ENCODE data around the gene EXD3.

The EXD3 gene

DNA sequence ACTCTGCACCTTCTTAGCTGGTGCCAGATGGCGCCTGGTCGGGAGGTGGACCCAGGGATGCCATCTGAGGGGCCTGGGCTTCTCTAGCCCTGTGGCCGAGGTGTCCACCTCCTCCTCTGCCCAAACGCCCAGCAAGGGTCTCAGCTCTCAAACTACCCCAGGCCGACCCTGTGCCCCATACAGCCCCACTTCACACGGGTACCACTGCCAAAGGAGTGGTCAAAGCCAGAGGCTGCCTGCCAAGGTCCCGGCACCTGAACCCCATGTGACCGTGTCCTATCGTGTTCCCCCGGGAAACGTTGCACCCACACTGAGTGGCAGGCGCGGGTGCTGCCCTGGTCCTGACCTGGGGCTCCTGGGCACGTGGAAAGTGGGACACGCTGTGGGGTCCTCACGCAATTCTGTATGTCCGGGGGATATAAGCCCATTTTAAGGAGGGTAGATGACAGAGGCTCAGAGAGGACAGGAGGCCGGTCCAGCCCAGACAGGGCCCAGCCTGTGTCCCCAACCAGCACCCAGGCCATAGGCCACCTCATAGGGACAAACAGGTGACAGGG lies 16.3 kb upstream of the EXD3 start:
- H3K9me3 ChIP-seq (ENCODE audit: low read length): no peaks in the 10 kb centered on the region
- H3K4me3 ChIP-seq (ENCODE audit: low read depth in 1 of 2, low read length in 2 of 2): no peak overlapping the region
- H3K4me1 ChIP-seq (ENCODE audit: insufficient read depth, low read length): no peaks in the 10 kb centered on the region
- H3K36me3 ChIP-seq (ENCODE audit: insufficient read depth, low read length): no peaks in the 10 kb centered on the region
- H3K27me3 ChIP-seq (ENCODE audit: control insufficient read depth in 1 of 2, insufficient read depth in 2 of 2, low read length in 2 of 2): peaks cover 0 to 29% of the 10 kb centered on the region in 2 donors
- no peak overlapping the region for H3K9ac ChIP-seq (ENCODE audit: low read length)
- no peak overlapping the region for H3K27ac ChIP-seq (ENCODE audit: low read depth, low read length)

DNA sequence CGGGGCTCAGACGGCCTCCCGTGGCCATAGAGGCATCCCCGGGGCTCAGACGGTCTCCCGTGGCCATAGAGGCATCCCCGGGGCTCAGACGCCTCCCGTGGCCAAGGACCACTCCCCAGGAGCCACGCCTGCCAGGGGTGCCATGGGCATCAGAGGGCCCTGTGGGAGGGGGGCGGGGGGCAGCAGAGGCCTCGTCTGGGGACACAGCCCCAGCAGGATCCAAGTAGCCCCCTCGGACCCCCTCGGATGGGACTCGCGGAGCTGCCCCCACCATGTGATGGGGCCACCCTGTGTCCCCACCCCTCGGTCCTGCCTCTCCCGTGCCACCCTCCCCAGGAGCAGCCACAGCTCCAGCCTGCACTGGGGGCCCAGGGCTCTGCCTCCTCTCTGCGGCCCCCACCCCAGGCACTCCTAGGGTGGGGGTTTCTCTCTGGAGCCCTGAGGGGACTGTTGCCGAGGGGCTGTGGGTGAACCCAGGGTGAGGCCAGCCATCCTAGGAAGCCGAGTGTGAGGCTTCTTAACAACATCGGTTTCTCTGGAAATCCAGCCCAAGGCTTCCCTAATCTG lies 15.7 kb upstream of the EXD3 start:
- Histone ChIP-seq H3K9ac (ENCODE audit: low read length) (no peak overlapping the region), H3K36me3 (ENCODE audit: insufficient read depth, low read length) (no peaks in the 10 kb centered on the region), H3K27me3 (ENCODE audit: control insufficient read depth in 1 of 2, insufficient read depth in 2 of 2, low read length in 2 of 2) (peaks cover 0 to 26% of the 10 kb centered on the region in 2 donors), H3K27ac (ENCODE audit: low read depth, low read length) (no peak overlapping the region), H3K4me3 (ENCODE audit: low read depth in 1 of 2, low read length in 2 of 2) (no peak overlapping the region), H3K9me3 (ENCODE audit: low read length) (no peaks in the 10 kb centered on the region), H3K4me1 (ENCODE audit: insufficient read depth, low read length) (no peaks in the 10 kb centered on the region)

DNA sequence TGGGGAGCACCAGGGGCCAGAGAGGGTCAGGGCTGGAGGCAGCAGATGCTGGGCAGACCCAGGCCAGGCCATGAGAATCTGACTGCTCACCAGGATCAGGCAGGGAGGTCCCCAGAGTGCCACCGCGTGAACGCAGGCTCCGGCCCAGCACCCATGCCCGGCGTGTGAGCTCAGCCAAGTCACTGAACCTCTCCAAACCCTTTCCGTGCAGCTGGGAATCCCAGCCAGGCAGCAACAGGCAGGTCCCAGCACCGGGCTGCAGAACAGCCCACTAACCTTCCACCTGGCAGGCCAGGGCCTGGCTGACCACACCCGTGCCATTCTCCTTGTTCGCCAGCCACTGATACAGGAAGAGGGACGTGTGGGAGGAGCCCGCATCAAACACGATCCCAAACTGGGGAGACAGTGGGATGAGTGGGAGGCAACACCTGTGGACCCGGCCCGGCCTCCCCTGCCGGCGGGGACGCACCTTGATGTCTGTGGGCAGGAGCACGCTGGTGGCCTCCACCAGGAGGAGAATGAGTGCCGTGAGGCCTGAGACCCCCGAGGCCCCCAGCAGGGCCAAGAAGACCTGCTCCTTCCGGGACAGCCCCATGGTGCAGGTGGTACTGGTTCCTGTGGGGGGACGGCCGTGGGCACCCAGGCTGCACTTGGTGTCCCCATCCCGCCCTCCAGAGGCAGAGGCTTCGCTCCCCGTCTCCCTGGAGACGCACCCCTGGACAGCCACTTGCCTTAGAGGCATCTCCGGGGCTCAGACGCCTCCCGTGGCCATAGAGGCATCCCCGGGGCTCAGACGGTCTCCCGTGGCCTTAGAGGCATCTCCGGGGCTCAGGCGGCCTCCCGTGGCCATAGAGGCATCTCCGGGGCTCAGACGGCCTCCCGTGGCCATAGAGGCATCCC lies 15.0 kb upstream of the EXD3 start:
- Histone ChIP-seq H3K27ac (ENCODE audit: low read depth, low read length) (no peak overlapping the region), H3K27me3 (ENCODE audit: control insufficient read depth in 1 of 2, insufficient read depth in 2 of 2, low read length in 2 of 2) (peaks cover 0 to 26% of the 10 kb centered on the region in 2 donors), H3K9me3 (ENCODE audit: low read length) (no peaks in the 10 kb centered on the region), H3K36me3 (ENCODE audit: insufficient read depth, low read length) (no peaks in the 10 kb centered on the region), H3K4me3 (ENCODE audit: low read depth in 1 of 2, low read length in 2 of 2) (no peak overlapping the region), H3K9ac (ENCODE audit: low read length) (no peak overlapping the region), H3K4me1 (ENCODE audit: insufficient read depth, low read length) (no peaks in the 10 kb centered on the region)

DNA sequence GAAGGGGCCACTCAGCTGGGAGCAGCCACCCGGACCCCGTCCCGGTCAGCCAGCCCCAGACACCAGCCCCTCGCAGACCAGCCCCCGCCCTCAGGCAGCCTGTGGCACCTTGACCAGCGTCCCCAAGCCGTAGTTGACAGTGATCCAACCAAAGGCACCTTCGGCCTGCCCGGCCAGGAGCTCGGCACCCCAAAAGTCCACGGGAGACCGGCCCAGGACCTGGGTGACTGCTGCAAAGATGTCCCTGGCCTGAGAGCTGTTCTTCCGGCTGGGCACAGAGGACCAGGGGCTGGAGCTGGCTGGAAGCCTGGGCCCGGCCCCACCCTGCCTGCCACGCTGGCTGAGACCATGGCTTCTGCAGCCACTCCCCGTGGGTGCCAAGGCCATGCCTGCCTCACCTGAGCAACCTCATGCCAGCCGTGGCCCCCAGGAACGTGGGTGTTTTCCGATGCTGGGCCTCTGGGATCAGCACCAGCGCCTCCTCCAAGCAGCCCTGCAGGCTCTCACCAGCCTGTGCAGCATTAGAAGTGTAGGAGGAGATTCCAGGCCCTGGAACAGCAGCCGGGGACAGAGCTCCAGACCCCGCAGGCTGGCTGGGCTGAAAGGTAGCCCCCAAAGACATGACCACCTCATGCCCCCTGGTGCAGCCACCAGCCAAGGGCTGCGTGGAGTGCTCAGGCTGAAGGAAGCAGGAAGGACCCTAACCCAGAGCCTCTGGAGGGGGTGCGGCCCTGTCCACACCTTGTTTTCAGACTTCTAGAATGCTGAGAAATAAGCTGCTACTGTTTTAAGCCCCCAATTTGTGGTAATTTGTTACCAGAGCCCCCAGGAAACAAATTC lies 14.0 kb upstream of the EXD3 start:
- Histone ChIP-seq H3K9ac (ENCODE audit: low read length) (no peak overlapping the region), H3K27me3 (ENCODE audit: control insufficient read depth in 1 of 2, insufficient read depth in 2 of 2, low read length in 2 of 2) (peaks cover 0 to 26% of the 10 kb centered on the region in 2 donors)

DNA sequence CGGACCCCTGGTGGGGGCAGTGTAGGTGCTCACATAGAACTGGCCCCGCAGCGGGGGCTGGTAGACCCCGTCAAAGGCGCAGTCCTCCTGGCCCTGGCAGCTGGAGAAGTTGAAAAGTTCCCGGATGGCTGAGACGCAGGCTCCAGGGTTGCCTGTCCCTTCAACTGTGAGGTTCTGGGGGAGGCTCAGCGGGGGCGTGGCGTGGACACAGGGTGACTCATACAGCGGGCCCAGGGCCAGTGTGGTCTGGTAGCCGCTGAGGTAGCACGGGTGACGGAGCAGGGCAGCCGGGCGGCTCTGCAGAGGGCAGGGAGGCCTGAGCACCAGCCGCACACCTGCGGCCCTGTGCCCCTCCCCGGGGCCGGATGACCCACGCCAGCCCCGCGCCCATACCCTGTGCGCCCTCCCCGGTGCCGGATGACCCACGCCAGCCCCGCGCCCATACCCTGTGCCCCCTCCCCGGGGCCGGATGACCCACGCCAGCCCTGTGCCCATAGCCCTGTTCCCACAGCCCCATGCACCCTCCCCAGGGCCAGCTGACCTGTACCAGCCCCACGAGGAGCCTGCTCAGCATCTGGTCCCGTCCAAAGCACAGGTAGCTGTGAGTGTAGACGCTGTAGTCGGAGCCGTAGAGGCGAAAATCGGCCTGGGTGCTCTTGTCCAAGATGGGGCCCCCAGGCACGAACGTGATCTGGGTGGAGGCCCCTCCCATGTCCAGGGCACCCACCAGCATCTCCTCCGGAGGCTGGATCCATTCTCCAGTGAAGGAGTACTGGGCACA lies 13.2 kb upstream of the EXD3 start:
- H3K9ac ChIP-seq (ENCODE audit: low read length): no peak overlapping the region
- H3K4me1 ChIP-seq (ENCODE audit: insufficient read depth, low read length): no peaks in the 10 kb centered on the region
- no peaks in the 10 kb centered on the region for H3K36me3 ChIP-seq (ENCODE audit: insufficient read depth, low read length)
- no peak overlapping the region for H3K27ac ChIP-seq (ENCODE audit: low read depth, low read length)
- no peaks in the 10 kb centered on the region for H3K9me3 ChIP-seq (ENCODE audit: low read length)
- no peak overlapping the region for H3K4me3 ChIP-seq (ENCODE audit: low read depth in 1 of 2, low read length in 2 of 2)
- H3K27me3 ChIP-seq (ENCODE audit: control insufficient read depth in 1 of 2, insufficient read depth in 2 of 2, low read length in 2 of 2): peaks cover 0 to 26% of the 10 kb centered on the region in 2 donors

More for the DNA sequence above, 14.0 kb upstream of the EXD3 start:
- Histone ChIP-seq H3K36me3 (ENCODE audit: insufficient read depth, low read length) (no peaks in the 10 kb centered on the region), H3K4me1 (ENCODE audit: insufficient read depth, low read length) (no peaks in the 10 kb centered on the region), H3K9me3 (ENCODE audit: low read length) (no peaks in the 10 kb centered on the region), H3K4me3 (ENCODE audit: low read depth in 1 of 2, low read length in 2 of 2) (no peak overlapping the region), H3K27ac (ENCODE audit: low read depth, low read length) (no peak overlapping the region)

DNA sequence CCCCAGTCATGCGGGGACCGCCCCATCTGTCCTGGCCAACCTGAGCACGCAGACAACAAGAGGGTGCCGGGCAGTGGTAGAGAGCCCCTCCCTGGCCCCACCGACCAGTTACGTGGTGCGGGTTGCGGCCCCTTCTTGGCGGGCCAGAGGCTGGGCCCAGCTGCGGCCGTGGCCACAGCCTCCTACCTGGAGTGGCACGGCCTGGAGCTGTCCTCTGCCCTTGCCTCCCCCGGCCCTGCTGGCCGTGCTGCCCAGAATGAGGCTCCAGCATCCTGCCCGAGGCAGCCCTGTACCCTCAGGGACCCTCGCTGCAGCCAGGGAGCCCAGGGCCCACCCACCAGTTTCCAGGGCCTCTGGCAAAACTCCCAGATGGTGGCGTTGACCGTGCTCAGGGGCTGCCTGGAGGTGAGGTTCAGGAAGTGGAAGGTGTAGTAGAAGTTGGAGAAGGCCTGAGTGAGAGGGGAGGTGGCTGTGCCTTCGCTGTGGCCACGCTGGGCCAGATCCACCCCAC lies 12.5 kb upstream of the EXD3 start:
- Histone ChIP-seq H3K4me1 (ENCODE audit: insufficient read depth, low read length) (no peaks in the 10 kb centered on the region), H3K27me3 (ENCODE audit: control insufficient read depth in 1 of 2, insufficient read depth in 2 of 2, low read length in 2 of 2) (peaks cover 0 to 33% of the 10 kb centered on the region in 2 donors), H3K9me3 (ENCODE audit: low read length) (no peaks in the 10 kb centered on the region), H3K36me3 (ENCODE audit: insufficient read depth, low read length) (no peaks in the 10 kb centered on the region), H3K9ac (ENCODE audit: low read length) (no peak overlapping the region), H3K27ac (ENCODE audit: low read depth, low read length) (no peak overlapping the region), H3K4me3 (ENCODE audit: low read depth in 1 of 2, low read length in 2 of 2) (no peak overlapping the region)

DNA sequence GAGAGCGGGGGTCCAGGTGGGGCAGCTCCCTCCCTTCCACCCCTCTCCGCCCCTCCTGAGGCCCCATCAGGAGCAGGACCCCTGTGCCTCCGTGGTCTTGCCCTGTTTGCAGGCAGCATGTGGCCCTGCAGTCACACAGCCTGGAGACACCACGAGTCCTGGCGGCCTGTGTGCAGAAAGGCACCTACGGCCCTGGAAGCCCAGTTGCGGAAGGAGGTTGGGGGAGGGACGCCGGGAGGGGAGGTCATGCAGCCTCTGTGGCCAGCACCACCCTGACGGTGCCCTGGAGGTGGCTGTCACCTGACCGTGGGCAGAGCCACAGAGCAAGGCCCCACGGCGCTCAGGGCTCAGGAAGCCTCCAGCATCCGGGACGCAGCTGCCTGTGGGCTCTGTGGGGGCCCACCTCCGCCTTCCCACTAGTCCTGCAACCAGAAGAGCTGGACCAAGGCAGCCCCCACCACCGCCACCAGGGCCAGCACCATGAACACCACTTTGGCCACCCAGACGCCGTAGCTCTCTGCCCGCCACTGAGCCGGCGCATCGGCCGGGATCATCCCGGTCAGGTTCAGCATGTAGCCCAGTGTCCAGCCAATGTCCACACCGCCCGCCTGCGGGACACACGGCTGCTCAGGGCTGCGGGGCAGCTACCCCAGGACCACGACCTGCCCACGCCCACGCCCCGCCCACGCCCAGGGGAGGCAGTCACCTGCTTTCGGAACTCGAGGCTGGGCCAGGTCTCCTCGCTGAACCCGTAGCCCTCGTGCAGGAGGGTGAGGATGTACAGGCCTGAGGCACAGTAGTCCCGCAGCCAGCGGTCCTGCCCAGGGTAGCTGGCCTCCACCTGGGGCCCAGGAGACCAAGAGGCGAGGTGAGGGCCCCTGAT lies 11.8 kb upstream of the EXD3 start:
- H3K9me3 ChIP-seq (ENCODE audit: low read length): no peaks in the 10 kb centered on the region
- H3K4me3 ChIP-seq (ENCODE audit: low read depth in 1 of 2, low read length in 2 of 2): no peak overlapping the region
- peaks cover 0 to 40% of the 10 kb centered on the region in 2 donors for H3K27me3 ChIP-seq (ENCODE audit: control insufficient read depth in 1 of 2, insufficient read depth in 2 of 2, low read length in 2 of 2)
- no peaks in the 10 kb centered on the region for H3K4me1 ChIP-seq (ENCODE audit: insufficient read depth, low read length)
- no peak overlapping the region for H3K9ac ChIP-seq (ENCODE audit: low read length)
- H3K36me3 ChIP-seq (ENCODE audit: insufficient read depth, low read length): no peaks in the 10 kb centered on the region
- no peak overlapping the region for H3K27ac ChIP-seq (ENCODE audit: low read depth, low read length)

DNA sequence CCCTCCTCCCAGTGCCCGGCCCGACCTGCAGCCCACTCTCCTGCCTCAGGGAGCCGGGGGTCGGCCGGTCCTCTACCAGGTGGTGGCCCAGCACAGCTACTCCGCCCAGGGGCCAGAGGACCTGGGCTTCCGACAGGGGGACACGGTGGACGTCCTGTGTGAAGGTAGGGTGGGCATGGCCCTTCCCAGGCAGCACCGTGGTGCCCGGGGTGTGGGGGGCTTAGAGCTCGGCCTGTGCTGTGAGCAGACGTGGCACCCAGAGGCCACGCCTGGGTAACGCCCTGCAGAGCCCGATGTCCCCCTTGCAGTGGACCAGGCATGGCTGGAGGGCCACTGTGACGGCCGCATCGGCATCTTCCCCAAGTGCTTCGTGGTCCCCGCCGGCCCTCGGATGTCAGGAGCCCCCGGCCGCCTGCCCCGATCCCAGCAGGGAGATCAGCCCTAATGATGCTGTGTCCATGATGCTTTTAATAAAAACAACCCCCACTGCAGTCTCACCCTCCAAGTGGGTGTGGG lies 11.0 kb upstream of the EXD3 start:
- no peak overlapping the region for H3K9ac ChIP-seq (ENCODE audit: low read length)
- no peak overlapping the region for H3K4me3 ChIP-seq (ENCODE audit: low read depth in 1 of 2, low read length in 2 of 2)
- H3K9me3 ChIP-seq (ENCODE audit: low read length): no peaks in the 10 kb centered on the region
- H3K36me3 ChIP-seq (ENCODE audit: insufficient read depth, low read length): no peaks in the 10 kb centered on the region
- peaks cover 0 to 41% of the 10 kb centered on the region in 2 donors for H3K27me3 ChIP-seq (ENCODE audit: control insufficient read depth in 1 of 2, insufficient read depth in 2 of 2, low read length in 2 of 2)
- no peak overlapping the region for H3K27ac ChIP-seq (ENCODE audit: low read depth, low read length)
- no peaks in the 10 kb centered on the region for H3K4me1 ChIP-seq (ENCODE audit: insufficient read depth, low read length)

DNA sequence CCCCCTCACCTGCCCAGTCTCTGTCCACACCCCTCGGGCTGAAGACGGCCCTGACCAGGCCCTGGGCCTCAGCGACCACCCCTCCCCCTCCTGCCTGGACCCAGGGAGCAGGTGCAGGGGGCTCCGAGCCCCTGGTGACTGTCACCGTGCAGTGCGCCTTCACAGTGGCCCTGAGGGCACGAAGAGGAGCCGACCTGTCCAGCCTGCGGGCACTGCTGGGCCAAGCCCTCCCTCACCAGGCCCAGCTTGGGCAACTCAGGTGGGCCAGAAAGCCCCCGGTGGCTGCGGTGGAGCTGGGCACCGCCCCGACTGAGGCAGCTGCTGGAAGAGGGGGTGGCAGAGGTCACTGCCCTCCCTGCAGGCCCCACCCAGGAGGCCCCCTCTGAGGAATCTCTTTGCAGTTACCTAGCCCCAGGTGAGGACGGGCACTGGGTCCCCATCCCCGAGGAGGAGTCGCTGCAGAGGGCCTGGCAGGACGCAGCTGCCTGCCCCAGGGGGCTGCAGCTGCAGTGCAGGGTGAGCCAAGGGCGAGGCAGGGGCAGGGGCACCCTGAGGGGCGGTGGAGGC lies 10.5 kb upstream of the EXD3 start:
- no peaks in the 10 kb centered on the region for H3K4me1 ChIP-seq (ENCODE audit: insufficient read depth, low read length)
- H3K27me3 ChIP-seq (ENCODE audit: control insufficient read depth in 1 of 2, insufficient read depth in 2 of 2, low read length in 2 of 2): peaks cover 0 to 36% of the 10 kb centered on the region in 2 donors
- no peak overlapping the region for H3K9ac ChIP-seq (ENCODE audit: low read length)
- H3K27ac ChIP-seq (ENCODE audit: low read depth, low read length): no peak overlapping the region
- H3K9me3 ChIP-seq (ENCODE audit: low read length): no peaks in the 10 kb centered on the region
- H3K36me3 ChIP-seq (ENCODE audit: insufficient read depth, low read length): no peaks in the 10 kb centered on the region
- no peak overlapping the region for H3K4me3 ChIP-seq (ENCODE audit: low read depth in 1 of 2, low read length in 2 of 2)
